Activated CD4-positive, CD25-positive, alpha-beta regulatory T cell treated with anti-CD3 and anti-CD28 coated beads, Interleukin-2, amount 50 U/mL, for 72 hours (primary cell): Measurements from ENCODE around the gene CD79A.
"Not testable (repeated sequence)": the region's sequence is repeated elsewhere in the genome, so short reads cannot be mapped to it uniquely, and the experiment has no call there.

ENCODE experiments used
- DNase-seq: peaks from one replicate; pipeline ENCODE4 v3.0.0; 2021

CD79A gene

DNA sequence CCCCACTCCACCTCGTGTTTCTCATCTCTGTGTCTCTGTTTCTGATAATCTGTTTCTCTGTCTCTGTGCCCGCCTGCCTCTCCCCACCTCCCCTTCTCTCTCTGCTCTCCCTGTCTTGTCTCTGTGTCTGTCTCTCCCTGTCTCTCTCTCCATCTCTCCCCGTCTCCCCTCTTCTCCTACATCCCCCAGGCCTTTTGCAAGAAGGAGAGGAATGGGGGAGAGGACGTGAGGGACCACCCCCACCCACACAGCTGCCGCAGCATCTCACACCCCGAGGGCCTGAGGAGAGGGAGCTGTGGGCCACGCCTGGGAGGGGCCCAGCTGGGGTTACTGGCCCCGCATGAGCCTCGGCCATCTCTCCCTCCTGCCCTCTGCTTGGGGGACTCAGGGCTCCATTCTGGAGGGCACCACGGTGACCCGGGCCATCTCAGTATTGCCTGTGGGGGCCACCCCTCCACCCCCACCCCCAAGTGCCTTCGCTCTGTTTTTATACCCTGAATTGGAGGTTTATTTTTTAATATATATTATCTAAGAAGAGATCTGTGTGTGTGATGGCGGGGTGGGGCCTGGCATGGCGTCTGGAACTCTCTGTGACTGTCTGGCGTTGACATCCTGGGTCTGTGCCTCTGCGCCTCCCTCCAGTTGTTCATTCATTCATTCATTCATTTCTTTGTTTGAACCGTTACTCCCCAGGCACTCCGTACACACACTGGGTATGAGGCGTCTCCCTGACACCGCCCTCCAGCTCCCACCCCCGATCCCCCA is 30.0 kb downstream of the CD79A start:
- no peak for DNase-seq

DNA sequence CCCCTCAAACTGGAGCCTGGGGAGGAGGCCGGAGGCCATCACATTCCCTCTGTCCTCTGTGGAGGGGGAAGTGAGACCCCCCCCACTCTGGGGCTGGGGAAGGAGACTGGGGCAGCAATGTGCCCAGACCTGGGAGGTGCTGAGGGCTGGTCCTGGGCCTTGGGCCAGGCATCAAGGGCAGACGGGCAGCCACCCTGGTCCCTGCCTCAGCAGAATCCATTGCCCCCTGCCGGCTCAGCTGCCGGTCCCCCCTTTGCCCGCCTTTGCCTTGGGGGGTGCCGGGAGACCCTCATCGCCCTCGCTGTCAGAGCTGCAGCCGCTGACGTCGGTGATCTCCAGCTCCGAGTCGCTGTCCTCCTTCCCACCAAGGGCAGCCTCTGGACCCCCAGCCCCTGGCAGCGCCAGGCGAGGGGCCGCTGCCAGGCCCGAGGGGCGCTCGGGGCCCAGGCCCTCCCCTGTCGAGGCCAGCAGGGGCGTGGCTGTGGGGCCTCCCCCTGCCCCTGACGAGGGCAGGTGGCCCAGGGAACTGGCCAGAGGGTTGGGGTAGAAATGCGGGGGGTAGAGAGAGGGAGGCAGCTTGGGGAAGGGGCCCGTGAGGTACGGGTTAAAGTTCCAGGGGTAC is 31.0 kb downstream of the CD79A start:
- no peak for DNase-seq

DNA sequence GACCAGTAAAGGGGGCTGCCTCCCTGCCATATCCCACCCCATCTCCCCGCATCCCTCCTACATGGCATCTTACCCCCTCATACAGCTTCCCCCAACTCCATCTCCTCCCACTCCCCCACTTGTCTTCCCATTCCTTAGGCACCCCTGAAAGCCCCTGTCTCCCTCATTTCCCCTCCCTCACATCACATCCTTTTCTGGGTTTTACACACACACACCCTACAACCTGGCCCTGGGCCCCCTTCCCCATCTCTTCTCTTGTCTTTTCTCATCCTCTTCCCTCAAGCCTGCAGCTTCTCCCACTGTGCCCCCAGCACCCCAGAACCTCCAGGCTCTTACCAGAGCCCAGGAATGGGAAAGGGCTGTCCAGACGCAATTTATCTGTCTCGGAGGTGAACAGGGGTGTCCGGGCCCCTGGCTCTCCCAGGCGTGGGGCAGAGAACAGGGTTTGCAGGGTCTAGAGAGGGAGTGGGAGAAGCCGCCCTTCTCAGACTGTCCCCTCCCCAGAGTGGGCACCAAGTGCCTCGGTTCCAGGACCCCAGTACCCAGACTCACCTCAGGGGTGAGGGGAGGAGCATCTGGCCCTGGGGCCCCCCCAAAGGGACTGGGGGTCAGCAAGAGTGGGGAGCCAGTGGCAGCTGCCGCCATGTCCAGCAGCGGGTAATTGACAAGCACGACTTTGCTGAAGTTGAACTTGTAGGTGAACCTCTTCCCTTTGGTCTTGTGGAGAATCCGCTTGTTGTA is 31.8 kb downstream of the CD79A start:
- no peak for DNase-seq

DNA sequence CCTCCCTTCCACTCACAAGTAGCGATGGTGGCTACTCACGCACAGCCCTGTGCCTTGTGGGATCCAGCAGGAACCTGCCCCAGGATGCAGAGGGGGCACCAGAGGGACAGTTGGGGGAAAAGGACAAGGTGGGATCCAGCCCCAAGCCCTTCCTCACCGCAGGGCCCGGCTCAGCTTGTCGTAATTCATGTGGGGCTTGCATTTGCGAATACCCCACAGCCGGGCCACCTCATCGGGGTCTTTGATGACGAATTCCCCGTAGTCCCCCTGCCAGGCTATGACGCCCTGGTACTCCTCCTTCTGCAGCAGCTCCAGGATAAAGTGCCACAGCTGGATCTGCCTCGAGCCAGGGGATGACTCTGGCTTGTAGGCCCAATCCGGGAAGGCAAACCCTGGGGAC is 32.6 kb downstream of the CD79A start:
- DNase-seq = no peak

DNA sequence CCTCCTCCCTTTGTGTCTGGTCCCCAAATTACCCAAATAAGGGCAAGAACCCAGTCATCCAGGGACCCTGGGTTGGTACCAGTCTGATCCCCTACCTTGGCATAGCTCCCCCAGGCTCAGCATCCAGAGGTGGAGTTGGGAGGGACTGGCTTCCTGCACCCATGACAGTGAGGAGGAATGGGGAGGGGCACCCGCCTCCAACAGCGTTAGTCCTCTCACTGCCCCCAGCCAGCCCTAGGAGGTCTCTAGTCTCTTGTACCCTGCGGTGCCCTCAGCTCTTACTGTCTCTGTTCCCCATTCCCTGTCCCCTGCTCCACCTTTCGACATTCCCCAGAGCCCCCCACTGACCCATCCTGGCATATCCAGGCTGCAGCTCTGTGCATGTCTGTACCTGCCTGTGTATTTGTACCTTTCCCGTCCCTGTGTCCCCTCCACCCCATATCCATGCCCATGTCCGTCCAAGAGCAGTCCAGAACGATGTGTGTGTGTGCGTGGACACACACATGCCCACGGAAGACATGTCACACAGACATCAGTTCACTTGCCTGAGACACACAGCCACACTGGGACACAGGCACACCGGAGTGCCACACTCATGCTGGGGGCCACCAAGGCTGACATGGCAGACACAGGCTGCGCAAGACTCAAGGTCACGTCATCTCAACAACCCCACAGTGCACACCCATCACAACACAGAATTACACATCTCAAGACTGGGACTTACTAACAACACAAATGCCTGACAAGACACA is 33.3 kb downstream of the CD79A start:
- DNase-seq = no peak

DNA sequence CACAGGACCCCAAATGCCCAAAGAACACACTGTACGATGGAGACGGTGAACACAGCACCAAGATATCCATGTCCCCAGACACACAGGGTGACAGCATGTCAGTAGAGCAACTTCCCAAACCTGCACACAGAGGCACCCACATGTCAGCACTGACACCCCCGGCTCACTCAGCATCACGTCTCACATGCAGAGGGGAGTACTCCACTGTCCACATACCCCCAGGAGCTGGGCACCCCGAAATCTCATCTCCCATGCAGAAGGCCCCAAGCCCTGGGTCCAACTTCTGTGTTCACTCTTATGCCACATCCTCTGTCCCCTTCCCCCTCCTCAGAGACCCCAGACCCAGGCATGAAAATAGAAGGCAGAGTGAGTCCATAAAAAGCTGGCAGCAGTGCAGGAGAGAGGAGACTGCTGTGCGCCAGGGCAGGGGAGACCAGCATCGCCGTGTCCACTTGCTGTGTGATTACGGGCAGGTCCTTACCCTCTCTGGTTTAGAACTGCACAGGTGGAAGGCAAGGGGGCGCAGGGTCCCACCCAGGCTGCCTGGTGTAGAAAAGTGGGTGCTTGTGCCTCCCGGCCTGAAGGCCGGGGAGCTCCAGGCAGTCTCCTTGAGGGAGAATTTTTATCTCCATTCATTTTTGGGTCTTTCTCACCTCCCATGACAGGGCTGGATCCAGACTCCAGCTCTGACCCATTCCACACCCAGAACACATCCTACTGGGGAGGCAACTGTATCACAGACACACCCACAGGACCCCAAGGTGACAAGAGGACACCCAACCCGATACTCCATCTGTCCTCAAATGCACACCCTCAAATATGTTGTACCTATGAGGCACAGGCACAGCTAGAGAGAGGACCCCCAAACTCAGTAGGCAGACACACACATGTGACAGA is 34.2 kb downstream of the CD79A start:
- DNase-seq = no peak

DNA sequence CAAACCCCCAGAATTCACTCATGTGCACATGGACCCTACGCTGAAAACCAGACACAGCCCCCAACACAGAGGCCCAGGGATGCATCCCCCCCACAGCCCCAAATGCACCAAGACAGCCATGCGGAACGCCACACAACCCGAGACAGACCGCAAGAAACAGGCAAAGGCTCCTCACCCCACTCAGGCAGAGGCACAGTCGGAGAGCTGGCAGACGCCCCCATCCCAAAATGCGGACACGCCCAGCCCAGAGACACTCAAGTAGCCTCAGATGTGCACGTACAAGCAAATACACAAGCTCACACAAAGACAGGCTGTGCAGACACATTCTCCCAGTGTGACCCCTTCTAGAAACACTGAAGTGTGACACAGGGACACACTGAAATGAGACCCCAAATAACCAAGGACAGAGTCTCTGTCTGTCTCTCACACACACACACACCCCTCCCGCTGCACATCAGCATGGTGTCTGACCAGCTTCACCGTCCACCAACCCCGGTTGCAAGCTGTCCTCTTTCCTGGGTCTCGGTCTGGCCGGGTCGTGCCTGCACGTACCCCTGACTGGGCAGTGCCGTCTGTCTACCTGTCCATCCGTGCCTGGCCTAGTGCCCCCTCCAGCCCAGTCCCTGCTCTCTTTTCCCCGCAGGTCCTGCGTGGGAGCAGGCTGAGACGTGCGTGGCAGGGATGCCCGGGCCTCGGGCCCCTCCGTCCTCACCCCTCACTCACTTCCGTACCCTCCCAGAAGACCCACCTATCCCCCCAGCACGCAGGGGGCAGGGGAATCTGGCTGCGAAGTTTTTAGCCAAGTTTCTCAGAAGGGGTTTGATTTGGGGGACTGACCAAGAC is 35.0 kb downstream of the CD79A start:
- DNase-seq = no peak

DNA sequence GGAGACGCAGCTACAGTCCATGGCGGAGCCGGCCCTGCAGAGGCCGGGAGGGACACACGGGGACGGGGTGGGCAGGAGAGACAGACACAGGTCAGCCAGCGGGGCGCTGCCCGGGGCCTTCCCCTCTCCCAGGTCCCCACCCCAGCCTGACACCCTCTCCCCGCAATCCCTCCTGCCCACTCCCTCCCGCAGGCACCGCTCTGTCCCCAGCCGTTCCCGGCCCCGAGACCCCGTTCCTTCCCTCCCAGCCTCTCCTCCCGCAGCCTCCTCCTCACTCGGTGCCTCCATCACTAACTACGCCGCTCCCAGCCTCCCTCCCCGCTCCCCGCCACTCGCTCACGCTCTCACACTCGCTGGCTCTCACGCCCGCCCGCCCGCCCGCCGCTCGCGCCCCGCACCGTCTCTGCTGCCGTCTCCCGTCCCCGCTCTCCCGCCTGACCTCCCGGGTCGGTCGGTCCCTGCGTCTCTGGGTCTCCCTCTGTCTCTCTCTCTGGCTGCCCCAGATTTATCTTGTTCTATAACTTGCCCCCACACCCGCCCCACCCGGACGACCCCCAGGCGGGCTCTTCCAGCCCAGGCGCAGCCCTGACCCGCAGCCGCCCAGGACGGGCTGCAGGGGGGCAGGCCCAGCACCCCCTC is 35.9 kb downstream of the CD79A start:
- DNase-seq = no peak

DNA sequence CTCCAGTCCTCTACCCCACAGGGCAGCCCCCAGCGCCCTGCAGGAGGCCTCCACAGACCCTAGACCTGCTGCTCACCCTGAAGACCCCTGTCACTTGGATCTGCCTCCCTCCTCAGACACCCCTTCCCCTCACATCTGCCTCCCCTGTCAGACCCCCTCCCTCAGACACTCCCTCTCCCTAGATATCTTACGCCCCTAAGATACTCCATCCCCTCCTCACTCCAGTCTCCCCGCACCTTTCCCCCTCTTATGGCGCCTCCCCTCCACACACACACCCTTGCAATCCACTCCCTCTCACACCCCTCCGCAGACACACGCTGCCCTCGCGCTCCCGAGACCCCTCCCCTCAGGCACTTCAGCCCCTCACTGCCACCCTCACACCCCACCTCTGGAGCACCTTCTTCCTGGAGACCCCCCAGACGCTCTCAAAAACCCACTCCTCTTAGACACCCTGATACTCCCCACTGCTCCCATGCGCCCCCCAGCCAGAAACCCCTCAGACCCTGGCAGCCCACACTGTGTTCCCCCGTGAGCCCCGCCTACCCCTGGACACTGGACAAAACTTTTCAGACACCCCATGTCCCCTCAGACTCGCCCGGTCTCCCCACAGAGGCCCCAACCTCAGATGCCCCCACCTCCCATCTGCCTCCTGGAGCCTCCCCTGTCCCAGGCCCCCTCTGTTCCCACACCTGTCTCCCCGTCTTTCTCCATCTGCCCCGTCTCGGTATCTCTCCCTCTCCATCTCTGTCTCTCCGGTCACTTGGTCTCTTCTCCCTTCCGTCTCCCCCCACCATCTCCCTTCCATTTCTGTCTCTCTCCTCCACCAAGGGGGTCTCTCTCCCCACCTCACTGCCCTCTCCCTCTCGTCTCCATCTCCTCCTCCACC is 36.7 kb downstream of the CD79A start:
- DNase-seq = no peak

DNA sequence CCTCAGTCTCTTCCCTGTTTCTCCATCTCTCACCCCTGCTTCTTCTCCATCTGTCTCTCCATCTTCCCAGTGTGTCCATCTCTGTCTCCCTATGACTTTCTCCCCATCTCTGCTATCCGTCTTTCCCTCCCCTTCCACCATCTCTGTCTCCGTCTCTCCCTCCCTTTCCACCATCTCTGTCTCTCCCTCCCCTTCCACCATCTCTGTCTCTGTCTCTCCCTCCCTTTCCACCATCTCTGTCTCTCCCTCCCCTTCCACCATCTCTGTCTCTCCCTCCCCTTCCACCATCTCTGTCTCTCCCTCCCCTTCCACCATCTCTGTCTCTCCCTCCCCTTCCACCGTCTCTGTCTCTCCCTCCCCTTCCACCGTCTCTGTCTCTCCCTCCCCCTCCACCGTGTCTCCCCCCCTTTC is 37.4 kb downstream of the CD79A start:
- DNase-seq = not testable (repeated sequence)

DNA sequence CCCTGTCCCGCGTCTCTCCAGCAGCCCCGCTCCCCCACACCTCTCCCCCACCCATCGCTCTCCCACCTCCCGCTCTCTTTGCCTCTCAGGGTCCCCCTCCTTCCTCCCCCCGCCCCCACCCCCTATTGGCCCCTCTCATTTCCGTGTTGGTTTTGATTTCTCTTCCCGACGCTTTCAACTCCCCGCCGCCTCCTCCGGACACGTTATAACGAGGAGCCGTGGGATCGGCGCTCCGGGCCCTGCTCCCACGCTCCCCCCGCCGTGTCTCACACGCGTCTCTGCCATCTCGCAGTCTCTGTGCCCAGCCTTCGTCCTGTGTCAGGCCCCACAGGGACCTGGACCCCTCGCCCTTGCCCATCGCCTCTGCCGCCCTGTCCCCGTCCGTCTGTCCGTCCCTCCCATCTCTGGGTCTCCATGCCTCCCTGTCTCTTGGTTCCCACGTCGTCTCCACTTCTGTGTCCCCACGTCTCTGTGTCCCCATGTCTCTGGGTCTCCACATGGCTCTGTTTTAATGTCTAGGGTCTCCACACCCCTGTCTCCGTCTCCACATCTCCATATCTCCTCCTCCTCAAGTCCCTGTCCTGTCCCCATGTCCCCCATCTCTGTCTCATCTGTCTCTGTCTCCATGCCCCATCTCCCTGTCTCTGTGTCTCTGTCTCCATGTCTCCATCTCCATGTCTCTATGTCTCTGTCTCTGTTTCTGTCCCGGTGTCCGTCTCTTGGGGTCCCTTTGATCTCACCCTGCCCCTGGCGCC is 38.1 kb downstream of the CD79A start:
- no peak for DNase-seq

DNA sequence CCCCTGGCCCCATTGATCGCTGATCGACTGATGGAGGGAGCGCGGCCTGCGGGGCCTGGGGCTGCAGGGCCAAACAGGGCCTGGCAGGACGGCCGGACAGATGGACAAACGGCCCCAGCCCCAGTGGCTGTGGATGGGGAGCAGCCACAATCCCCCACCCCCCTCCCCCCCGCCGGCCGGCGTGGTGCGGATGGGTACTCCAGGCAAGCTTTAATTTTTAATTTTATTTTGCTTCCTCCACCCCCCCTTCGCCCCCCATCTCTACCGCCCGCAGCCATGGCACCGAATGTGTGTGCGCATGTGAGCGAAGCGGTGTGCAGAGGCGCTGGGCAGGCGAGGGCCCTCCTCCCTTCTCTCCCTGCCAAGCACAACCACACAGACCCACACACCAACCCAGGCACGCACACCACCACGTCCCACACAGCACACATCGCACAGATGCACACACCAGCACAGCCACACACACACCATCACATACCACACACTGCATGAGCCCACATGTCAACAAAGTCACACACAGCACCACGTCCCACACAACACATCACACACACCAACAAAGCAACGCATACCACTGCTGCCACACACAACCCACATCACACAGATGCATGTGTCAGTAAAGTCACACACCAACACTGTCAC is 38.8 kb downstream of the CD79A start:
- no peak for DNase-seq

DNA sequence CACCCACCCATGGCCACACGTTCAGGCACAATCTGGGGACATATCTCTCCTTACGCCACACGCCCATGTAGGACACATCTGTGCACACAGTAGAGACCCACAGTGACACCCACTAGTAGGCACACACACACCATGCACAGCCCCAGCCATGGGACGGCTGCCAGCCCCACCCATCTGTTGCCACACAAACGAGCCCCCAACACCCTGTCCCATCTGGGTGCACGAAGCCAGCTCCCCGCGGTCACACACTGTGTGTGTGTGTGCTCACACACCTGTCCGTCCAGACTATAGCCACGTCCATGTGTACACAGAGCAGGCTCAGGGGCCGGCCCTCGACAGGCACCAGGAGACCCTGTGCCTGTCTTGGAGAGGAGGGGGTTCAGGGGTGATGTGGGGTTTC is 40.6 kb downstream of the CD79A start:
- DNase-seq = no peak

DNA sequence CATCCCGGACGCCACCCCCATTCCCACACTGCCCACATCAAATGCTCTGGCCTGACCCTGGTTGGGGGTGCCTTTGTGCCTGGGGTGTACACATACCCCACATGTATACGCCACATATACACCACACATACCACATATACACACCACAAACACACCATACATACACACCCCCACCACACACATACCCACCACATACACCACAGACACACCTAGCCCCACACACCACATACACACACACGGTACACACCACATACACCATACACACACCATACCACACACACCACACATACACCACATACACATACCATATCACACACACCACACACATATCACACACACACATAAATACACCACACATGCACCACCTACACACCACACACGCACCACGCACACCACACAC is 41.0 kb downstream of the CD79A start:
- no peak for DNase-seq

DNA sequence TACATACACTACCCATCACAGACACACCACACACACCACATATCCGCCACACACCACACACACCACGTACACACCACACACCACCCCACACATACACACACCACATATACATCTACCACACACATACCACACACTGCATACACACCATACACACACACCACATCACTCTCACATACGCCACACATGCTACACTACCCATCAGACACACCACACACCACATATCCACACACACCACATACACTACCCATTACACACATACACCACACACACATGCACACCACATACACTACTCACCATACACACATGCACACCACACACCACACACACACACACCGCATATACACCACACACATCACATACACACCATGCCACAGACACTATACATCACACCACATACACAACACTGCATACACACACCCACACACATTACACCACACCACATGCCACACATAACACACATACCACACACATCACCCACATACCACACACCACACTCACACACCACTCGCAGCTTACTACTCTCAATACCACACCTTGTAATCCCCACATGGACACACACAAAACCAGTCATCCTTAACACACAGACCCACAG is 41.7 kb downstream of the CD79A start:
- no peak for DNase-seq

DNA sequence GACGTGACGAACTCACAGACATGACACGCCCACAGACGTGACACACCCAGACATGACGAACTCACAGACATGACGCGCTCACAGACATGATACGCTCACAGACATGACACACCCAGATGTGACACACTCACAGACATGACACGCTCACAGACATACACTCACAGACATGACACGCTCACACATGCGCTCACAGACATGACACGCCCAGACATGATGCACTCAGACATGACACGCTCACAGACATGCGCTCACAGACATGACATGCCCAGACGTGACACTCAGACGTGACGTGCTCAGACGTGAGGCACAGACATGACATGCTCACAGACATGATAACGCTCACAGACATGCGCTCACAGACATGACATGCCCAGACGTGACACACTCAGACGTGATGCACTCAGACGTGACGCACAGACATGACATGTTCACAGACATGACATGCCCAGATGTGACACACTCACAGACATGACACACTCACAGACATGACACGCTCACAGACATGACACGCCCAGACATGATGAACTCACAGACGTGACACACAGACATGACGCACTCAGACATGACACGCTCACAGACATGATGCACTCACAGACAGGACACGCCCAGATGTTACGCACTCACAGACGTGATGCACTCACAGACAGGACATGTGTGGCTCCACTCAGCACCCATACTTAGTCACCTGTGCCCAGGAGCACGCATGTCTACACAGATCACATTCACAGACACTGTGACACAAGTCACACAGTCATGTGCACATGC is 43.1 kb downstream of the CD79A start:
- no peak for DNase-seq

DNA sequence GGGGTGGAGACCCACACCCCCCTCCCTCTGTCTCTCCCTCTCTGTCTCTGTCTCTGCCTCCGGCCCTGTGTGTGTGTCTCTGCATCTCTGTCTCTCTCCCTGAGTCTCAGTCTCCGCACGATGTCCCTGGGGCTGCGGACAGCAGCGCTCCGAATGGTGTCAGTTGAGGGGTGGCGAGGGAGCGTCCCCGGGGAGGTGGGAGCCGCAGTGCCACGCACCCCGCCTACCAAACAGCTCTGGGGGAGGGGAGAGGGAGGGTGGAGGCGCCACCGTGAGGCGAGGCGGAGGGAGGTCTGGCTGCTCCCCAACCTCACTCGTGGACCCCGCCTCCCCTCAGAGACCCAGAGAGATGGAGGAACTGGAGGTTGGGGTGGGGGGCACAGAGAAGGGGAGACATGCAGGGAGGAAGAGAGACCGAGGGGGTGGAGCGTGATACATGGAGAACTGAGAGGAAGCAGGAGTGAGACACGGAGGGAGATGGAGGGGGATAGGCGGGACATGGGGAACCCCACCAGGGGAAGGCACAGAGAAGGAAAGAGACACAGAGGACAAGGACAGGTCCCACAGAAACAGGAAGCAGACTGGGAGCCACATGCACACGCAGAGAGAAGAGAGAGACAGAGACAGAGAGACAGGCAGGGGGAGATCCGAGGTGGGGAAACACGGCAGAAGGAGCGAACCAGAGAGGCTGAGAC is 44.0 kb downstream of the CD79A start:
- no peak for DNase-seq
